Suprapubic skin (tissue), 4 donors: ENCODE results near the gene STXBP5.

Source experiments
- CTCF ChIP-seq, 2 donors: fragments of 200-600 bp in 1 of 2; fragments of 450-650 bp in 1 of 2; sonication (generic) in 1 of 2; IDR thresholded peaks; one replicate each; pipeline ENCODE4 v1.5.1; 2016 to 2019; ENCODE audit warnings: antibody characterized with exemption in 2 of 2, mild to moderate bottlenecking in 1 of 2, moderate library complexity in 1 of 2
- EP300 ChIP-seq: sonication (generic); formaldehyde crosslinking; IDR thresholded peaks from one replicate; pipeline ENCODE4 v1.6.1; 2017; ENCODE audit warnings: antibody characterized with exemption
- POLR2A ChIP-seq, 2 donors: fragments of 450-650 bp; IDR thresholded peaks; one replicate each; pipeline ENCODE4 v1.6.1; 2017; ENCODE audit warnings: antibody characterized with exemption in 2 of 2, mild to moderate bottlenecking in 2 of 2, moderate library complexity in 2 of 2
- POLR2AphosphoS5 ChIP-seq, 3 donors: sonication (generic); formaldehyde crosslinking; IDR thresholded peaks; one replicate each; pipeline ENCODE4 v1.6.1; 2017; ENCODE audit warnings: antibody characterized with exemption in 3 of 3

- TF ChIP-seq POLR2AphosphoS5 (IDR thresholded peaks at IDR 0.05) (no peak), CTCF (IDR thresholded peaks at IDR 0.05) (no peak), POLR2A (IDR thresholded peaks at IDR 0.05) (no peak), EP300 (no peak)
Measured at GRCh38 chr6:147177286-147177685, 26.9 kb upstream of the STXBP5 start.
